Measurements from ENCODE around the gene HMGB3.

Gene HMGB3
- total RNA-seq = 1.3 to 20.5 (median 9.3) reads per million in 9 experiments

DNA sequence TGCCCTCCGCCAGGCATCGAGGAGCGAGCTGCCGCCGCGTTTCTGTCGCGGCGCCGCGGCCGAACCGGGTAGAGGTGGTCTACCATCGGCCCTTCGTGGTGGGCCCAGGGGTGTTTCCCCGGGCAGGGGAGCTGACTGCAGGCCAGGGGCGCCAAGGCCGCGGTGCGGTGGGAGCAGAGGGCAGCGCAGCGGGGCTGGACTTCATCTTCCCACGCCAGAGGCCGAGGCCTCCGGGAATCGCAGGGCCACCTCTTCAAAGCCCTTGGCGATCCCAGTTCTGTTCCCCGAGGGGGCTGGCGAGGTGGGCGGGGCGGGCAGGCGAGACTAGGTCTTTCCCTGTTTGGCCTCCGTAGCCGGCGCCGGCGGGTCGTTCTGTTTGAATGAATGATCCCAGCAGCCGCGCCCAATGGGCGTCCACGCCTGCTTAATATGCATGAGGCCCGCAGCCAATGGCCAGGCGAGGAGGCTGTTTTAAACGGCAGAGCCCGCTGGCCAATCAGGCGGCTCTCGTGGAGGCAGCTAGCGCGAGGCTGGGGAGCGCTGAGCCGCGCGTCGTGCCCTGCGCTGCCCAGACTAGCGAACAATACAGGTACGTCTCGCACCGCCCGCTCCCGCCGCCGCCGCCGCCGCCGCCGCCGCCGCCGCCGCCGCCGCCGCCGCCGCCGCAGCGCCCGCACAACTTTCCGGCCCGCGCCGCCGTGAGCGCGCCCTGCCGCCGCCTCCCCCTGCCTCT is at the start of gene HMGB3:
HMGB3 (plus strand) TSS at position 548 of the 733 bp plus-strand sequence. CDS start 2,265 bp downstream, outside the sequence.
- DNase-seq = peak; percentile 51 to 55 (median 52)
- Mint-ChIP-seq H3K27me3 (no peaks in the 10 kb centered on the region), H3K4me3 (peak within 1 kb of the TSS; percentile 57 to 66), H3K9me3 (no peaks in the 10 kb centered on the region), H3K36me3 (ENCODE audit: insufficient read depth) (peaks cover 6% of the 10 kb centered on the region), H3K27ac (no peak within 1 kb of the TSS), H3K4me1 (ENCODE audit: low read depth in 2 of 2) (peaks cover 0 to 2% of the 10 kb centered on the region in 2 donors)
- peak; percentile 95 for ATAC-seq (replicated peaks)

DNA sequence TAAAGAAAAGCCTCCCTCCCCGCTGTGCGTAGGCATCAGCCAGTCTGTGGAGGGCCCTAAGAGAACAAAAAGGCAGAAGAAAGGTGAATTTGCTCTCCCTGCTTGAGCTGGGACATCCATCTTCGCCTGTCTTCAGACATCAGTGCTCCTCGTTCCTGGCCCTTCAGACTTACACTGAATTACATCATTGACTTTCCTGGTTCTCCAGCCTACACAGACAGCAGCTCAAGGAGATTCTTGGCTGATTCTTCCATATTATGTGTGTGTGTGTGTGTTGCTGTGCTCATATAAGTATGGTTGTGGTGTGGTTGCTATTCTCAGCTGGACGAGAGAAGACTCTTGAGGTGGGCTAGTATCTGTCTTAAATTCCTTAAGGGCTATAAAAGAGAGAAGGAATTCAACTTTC is 49.2 kb upstream of the HMGB3 start:
- Mint-ChIP-seq H3K4me1 (ENCODE audit: low read depth in 2 of 2) (no peaks in the 10 kb centered on the region), H3K4me3 (no peak overlapping the region), H3K27me3 (peaks cover 0 to 19% of the 10 kb centered on the region in 2 donors), H3K9me3 (no peaks in the 10 kb centered on the region), H3K27ac (no peak overlapping the region), H3K36me3 (ENCODE audit: insufficient read depth) (no peaks in the 10 kb centered on the region)
- ATAC-seq (replicated peaks) (no peak), DNase-seq (no peak)

DNA sequence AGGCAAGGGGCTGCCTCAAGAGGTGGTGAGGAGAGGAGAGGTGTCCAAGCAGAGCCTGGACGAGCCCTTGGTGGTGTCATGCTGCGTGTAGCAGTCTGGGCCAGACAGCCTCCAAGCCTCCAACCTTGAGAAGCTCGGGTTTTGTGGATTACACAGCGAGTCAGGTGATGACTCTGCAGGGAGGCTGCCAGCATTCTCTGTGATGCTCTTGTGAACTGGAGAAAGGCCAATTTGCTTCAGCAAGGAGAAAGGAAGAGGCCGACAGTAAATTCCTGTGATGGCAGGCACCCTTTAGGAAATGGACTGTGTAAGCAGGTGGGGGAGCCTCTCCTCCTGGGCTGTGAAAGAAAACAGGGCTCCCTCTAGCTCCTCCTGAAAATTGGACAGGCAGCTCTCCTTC is 48.7 kb upstream of the HMGB3 start:
- H3K27ac Mint-ChIP-seq = no peak overlapping the region
- ATAC-seq (replicated peaks) = no peak
- H3K4me1 Mint-ChIP-seq (ENCODE audit: low read depth in 2 of 2) = no peaks in the 10 kb centered on the region
- H3K4me3 Mint-ChIP-seq = no peak overlapping the region
- no peaks in the 10 kb centered on the region for H3K9me3 Mint-ChIP-seq
- no peak for DNase-seq
- H3K36me3 Mint-ChIP-seq (ENCODE audit: insufficient read depth) = no peaks in the 10 kb centered on the region
- peaks cover 0 to 19% of the 10 kb centered on the region in 2 donors for H3K27me3 Mint-ChIP-seq

DNA sequence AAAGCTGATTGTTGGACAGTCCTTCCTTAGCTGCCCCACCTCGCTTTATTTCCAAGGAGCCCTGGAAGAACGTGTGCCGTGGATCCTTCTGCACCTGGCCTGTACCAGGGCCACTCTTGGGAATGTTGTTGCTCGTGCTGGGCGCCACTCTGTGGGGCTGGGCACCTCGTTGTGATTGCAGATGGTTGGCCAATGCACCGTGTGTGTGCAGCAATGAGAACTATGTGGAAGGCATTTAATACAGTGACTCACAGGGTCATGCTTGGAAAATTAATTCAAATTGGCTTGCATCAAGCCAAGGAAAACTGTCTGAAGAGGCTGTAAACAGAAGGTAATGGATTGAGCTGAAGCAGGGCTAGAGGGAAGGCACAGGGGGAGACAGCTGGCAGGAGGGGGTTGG is 47.7 kb upstream of the HMGB3 start:
- Mint-ChIP-seq H3K4me3 (no peak overlapping the region), H3K36me3 (ENCODE audit: insufficient read depth) (no peaks in the 10 kb centered on the region), H3K27me3 (peaks cover 0 to 19% of the 10 kb centered on the region in 2 donors), H3K27ac (no peak overlapping the region), H3K9me3 (no peaks in the 10 kb centered on the region), H3K4me1 (ENCODE audit: low read depth in 2 of 2) (no peaks in the 10 kb centered on the region)
- DNase-seq = no peak
- ATAC-seq (replicated peaks) = no peak

DNA sequence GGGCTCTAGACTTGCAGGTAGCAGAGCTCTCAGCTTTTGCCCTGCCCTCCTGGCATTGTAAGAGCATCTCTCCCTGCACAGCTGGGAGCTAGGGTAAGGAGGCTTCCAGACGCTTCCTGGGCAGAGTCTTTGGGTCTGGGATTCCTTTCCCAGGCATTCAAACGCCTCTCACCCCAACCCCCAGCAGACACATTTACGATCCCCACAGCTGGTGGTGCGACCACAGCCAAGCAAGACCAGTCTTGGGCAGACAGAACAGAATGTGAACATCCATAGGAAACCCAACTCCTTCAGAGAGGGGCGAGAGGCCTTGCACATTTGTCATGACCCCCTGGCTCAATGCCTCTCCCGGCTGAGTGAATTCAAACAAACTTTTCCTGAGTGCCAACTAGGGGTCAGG is 46.6 kb upstream of the HMGB3 start:
- Mint-ChIP-seq H3K27me3 (peaks cover 10 to 19% of the 10 kb centered on the region in 2 donors), H3K4me1 (ENCODE audit: low read depth in 2 of 2) (no peaks in the 10 kb centered on the region), H3K36me3 (ENCODE audit: insufficient read depth) (no peaks in the 10 kb centered on the region), H3K4me3 (no peak overlapping the region), H3K27ac (no peak overlapping the region), H3K9me3 (no peaks in the 10 kb centered on the region)
- no peak for DNase-seq
- ATAC-seq (replicated peaks) = no peak

DNA sequence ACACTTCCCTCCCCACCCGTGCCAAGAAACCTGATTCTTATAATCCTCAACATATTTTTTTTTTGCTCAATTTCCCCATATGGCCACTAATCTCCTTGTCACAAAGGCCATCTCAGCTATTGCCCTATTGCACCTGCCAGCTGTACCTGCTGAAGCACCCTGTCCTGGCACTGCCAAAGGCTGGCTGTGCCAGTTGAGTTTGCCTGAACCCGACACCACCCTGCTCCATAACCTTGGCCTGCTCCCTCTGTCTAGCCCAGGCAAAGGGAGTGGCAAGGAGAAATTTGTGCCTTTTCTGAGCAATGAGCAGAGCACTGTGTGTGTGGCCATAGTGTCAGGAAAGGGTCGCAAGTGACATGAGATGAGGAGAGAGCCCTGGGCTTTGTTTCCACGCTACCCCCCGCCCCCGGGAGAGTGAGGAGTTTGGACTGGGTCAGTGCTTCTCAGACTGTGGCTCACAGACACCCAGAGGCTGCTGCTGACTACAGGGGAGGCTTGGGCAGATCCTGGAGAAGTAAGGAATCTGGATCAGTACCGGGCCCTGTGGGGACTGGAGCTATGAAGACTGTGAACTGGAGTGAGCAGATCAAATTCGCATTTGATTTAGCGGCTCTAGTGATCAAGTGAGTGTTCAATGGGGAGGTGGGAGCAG is 42.2 kb upstream of the HMGB3 start:
- no peaks in the 10 kb centered on the region for H3K4me1 Mint-ChIP-seq (ENCODE audit: low read depth in 2 of 2)

DNA sequence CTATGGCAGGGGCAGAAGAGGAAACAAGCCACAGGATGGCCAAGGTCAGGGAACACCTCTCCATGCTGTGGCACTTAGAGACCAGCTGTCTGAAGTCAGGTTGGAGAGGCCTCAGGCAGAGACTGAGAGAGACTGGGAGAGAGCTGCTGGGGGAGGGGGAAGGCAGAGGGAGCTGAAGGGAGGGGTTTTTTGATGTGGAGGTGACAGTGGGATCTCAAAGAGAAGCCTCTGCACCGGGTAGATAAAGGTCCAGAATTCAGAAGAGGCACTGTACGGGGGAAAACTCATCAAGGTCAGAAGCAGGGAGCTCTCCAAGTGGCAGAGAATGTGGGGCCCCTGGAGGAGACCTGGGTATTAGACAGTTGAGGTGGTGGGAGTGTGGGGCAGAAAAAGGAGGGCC is 41.6 kb upstream of the HMGB3 start:
- no peak for DNase-seq
- peaks cover 0 to 10% of the 10 kb centered on the region in 2 donors for H3K27me3 Mint-ChIP-seq
- no peak for ATAC-seq (replicated peaks)
- no peaks in the 10 kb centered on the region for H3K36me3 Mint-ChIP-seq (ENCODE audit: insufficient read depth)
- H3K4me1 Mint-ChIP-seq (ENCODE audit: low read depth in 2 of 2) = no peaks in the 10 kb centered on the region
- no peak overlapping the region for H3K4me3 Mint-ChIP-seq
- H3K9me3 Mint-ChIP-seq = no peaks in the 10 kb centered on the region
- no peak overlapping the region for H3K27ac Mint-ChIP-seq

More for the DNA sequence above, 42.2 kb upstream of the HMGB3 start:
- Mint-ChIP-seq H3K9me3 (no peaks in the 10 kb centered on the region), H3K27ac (no peak overlapping the region), H3K36me3 (ENCODE audit: insufficient read depth) (no peaks in the 10 kb centered on the region), H3K27me3 (peaks cover 0 to 10% of the 10 kb centered on the region in 2 donors), H3K4me3 (no peak overlapping the region)
- DNase-seq (no peak), ATAC-seq (replicated peaks) (no peak)

DNA sequence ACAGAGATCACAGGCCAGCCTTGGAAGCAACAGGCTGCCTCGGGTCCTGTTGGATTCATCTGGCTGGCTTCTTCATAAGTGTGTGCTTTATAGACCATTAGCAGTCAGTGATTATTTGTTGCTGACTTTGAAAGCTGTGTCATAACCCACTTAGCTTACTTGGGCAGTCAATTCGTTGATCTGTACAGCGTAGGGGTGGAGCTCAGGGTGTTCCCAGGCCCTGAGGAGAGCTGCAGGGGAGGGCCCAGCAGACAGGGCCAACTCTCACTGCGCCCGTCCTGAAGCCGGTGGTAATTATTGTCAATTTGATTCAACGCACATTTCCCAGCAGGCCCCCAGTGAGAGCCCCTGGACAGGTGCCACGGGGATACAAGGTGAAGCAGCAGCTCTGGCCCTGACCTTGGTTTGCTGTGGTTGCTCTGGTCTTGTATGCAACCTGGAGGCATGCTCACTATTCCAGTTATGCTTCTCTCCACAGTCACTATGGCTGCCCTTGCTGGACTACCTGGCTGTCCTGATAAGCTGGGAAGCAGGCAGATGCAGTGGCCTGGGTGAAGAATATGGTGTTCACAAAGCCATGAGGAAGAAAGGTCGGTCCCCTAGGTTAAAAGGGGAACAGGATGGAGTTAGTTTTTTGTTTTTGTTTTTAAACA is 40.1 kb upstream of the HMGB3 start:
- no peaks in the 10 kb centered on the region for H3K4me1 Mint-ChIP-seq (ENCODE audit: low read depth in 2 of 2)
- H3K36me3 Mint-ChIP-seq (ENCODE audit: insufficient read depth) = no peaks in the 10 kb centered on the region
- H3K4me3 Mint-ChIP-seq = no peak overlapping the region
- no peak overlapping the region for H3K27ac Mint-ChIP-seq
- H3K27me3 Mint-ChIP-seq = peaks cover 9 to 10% of the 10 kb centered on the region in 2 donors
- DNase-seq (no peak), ATAC-seq (replicated peaks) (no peak)
- no peaks in the 10 kb centered on the region for H3K9me3 Mint-ChIP-seq

DNA sequence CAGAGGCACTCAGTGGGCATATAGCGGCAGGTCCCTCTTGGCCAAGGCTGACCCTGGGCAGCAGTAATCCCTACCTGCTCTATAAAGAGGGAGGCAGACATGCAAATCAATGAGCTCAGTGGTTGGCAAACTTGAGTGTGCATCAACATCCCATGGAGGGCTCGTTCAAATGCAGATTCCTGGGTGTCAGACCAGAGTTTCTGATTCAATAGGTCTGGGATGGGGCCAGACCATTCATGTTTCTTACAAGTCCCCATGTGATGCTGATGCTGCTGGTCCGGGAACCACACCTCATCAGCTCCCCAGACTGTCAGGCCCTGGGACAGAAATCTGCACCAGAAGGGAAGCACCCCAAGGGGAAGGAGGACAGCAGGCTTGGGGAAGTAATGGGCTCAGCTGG is 38.9 kb upstream of the HMGB3 start:
- peaks cover 11 to 16% of the 10 kb centered on the region in 2 donors for H3K27me3 Mint-ChIP-seq

DNA sequence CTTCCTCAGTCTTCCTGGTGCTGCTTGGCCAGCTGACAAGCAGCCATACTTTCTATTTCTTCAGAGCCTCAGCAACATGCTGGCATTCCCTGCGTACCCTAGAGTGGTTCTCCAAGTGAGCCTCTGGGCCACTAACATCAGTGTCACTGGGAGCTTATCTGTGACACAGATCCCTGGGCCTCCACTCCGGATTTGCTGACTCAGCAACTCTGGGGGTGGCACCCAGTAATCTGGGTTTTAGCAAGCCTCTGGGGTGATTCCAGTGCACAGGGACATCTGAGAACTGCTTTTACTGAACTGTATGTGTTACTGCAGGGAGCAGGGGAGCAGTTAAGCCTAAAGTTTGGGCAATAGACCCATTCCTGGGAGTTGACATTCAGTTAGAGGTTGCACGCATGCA is 28.2 kb upstream of the HMGB3 start:
- Mint-ChIP-seq H3K9me3 (no peaks in the 10 kb centered on the region), H3K27ac (no peak overlapping the region), H3K4me3 (no peak overlapping the region), H3K4me1 (ENCODE audit: low read depth in 2 of 2) (no peaks in the 10 kb centered on the region), H3K36me3 (ENCODE audit: insufficient read depth) (no peaks in the 10 kb centered on the region), H3K27me3 (peaks cover 17 to 48% of the 10 kb centered on the region in 2 donors)
- ATAC-seq (replicated peaks) (no peak), DNase-seq (no peak)

More for the DNA sequence above, 38.9 kb upstream of the HMGB3 start:
- ATAC-seq (replicated peaks) (no peak), DNase-seq (no peak)
- Mint-ChIP-seq H3K4me1 (ENCODE audit: low read depth in 2 of 2) (no peaks in the 10 kb centered on the region), H3K4me3 (no peak overlapping the region), H3K36me3 (ENCODE audit: insufficient read depth) (no peaks in the 10 kb centered on the region), H3K9me3 (no peaks in the 10 kb centered on the region), H3K27ac (no peak overlapping the region)

DNA sequence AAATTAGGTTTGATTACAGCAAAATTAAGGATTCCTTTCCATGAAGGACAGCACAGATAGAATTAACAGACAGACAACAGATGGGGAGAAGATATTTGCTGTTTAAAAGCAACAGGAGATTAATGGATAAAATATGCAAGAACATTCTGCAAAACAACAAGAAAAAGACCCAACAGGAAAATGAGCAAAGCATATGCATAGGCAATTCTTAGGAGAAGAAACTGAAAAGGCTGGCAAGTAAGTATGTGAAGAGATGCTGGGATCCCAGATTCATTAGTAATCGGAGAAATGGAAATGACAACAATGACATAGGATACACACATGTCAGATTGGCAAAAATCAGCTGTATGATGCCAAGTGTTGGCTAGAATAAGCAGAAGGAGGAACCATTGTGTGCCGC is 27.5 kb upstream of the HMGB3 start:
- no peaks in the 10 kb centered on the region for H3K9me3 Mint-ChIP-seq
- H3K27me3 Mint-ChIP-seq = peaks cover 17 to 43% of the 10 kb centered on the region in 2 donors
- ATAC-seq (replicated peaks) (no peak), DNase-seq (no peak)
- H3K4me3 Mint-ChIP-seq = no peak overlapping the region
- no peaks in the 10 kb centered on the region for H3K36me3 Mint-ChIP-seq (ENCODE audit: insufficient read depth)
- no peak overlapping the region for H3K27ac Mint-ChIP-seq
- H3K4me1 Mint-ChIP-seq (ENCODE audit: low read depth in 2 of 2) = no peaks in the 10 kb centered on the region

DNA sequence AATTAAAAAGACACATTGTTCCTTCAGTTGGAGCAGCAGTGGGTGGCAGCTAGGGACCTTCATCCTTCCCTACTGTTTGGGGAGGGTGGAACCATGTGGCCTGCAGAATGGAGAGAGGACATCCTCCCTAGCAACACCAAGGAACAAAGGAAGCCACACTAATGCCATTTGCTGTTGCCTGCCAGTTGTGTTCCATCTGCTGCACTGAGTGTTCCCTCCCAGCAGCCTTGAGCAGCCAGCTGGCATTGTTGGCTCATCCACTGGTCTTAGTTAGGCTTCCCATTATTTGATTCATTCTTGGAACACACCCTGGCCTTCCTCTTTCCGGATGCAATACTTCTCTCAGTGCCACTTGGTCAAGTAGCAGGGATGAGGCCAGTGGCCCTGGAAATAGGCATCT is 25.0 kb upstream of the HMGB3 start:
- Mint-ChIP-seq H3K36me3 (ENCODE audit: insufficient read depth) (no peaks in the 10 kb centered on the region), H3K9me3 (no peaks in the 10 kb centered on the region), H3K27me3 (peaks cover 11 to 31% of the 10 kb centered on the region in 2 donors), H3K27ac (no peak overlapping the region), H3K4me3 (no peak overlapping the region), H3K4me1 (ENCODE audit: low read depth in 2 of 2) (no peaks in the 10 kb centered on the region)
- DNase-seq = no peak
- ATAC-seq (replicated peaks) = no peak

DNA sequence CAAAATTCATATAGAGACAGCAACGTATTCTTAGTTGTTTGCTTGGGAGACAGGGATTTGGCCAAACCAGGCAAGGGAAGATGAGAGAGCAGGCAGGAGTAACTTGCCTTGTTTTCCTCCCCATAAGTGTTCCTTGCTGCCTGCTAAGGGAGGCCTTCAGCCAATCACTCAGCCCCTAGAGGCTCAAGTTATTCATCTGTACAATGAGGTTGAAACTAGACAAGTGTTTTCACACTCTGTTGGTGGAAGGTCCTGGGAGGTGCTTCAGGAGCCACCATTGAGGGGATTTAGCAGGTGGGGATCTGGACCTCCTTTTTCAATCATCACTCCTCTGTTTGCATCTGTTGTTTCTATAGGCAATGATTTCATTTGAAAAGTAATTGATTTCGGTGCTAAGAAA is 23.6 kb upstream of the HMGB3 start:
- DNase-seq = no peak
- peaks cover 0 to 18% of the 10 kb centered on the region in 2 donors for H3K27me3 Mint-ChIP-seq
- H3K36me3 Mint-ChIP-seq (ENCODE audit: insufficient read depth) = no peaks in the 10 kb centered on the region
- no peak overlapping the region for H3K27ac Mint-ChIP-seq
- H3K4me3 Mint-ChIP-seq = no peak overlapping the region
- H3K9me3 Mint-ChIP-seq = no peaks in the 10 kb centered on the region
- no peak for ATAC-seq (replicated peaks)
- no peaks in the 10 kb centered on the region for H3K4me1 Mint-ChIP-seq (ENCODE audit: low read depth in 2 of 2)

DNA sequence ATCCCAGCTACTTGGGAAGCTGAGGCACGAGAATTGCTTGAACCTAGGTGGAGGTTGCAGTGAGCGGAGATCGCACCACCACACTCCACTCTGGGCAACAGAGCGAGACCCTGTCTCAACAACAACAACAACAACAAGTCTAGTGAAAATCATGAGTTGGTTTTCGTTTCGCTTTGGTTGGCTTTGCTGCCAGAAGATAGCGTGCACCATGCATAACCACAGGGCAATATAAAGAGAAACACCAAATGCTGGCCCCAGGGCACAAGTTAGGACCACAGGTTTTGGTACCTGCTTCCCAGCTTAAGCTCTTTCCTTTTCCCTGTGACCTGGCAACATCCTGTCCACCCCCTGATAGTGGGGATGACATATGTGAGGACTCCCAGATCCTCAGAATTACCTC is 21.5 kb upstream of the HMGB3 start:
- Mint-ChIP-seq H3K9me3 (no peaks in the 10 kb centered on the region), H3K4me1 (ENCODE audit: low read depth in 2 of 2) (no peaks in the 10 kb centered on the region), H3K36me3 (ENCODE audit: insufficient read depth) (no peaks in the 10 kb centered on the region), H3K27me3 (peaks cover 0 to 20% of the 10 kb centered on the region in 2 donors), H3K27ac (no peak overlapping the region), H3K4me3 (no peak overlapping the region)
- ATAC-seq (replicated peaks) (no peak), DNase-seq (no peak)

All from effector memory CD8-positive, alpha-beta T cell (primary cell).